AG04450 (cell line): ENCODE data around the gene DRD1. TPM values are rescaled to one million over a fixed set of nuclear protein-coding genes. Genes with fewer than 3 reads are reported as not detected.
A peak's percentile ranks its signal among the peaks of the same experiment; 100 is the strongest.

ENCODE experiments used
- CTCF ChIA-PET: fragments of 300-600, 350-600 bp; formaldehyde crosslinking; extraction: SDS; loops from one replicate; lab custom pipeline; 2022; ENCODE audit warnings: antibody characterized with exemption, inconsistent platforms; lab: Charles Lee
- POLR2A ChIA-PET: fragments of 350-600 bp; formaldehyde crosslinking; extraction: SDS; loops from one replicate; lab custom pipeline; 2021; ENCODE audit warnings: antibody characterized with exemption, inconsistent platforms; lab: Yijun Ruan, JAX
- DNase-seq: peaks from one replicate; pipeline ENCODE4 v3.0.0-alpha.2; 2011; ENCODE audit warnings: low read depth, low spot score
- H3K27ac ChIP-seq: one replicate; pipeline ENCODE4 v1.5.1; 2012; ENCODE audit warnings: low read depth, low read length, control low read depth
- H3K27me3 ChIP-seq: one replicate; pipeline ENCODE4 v1.6.0; 2012; ENCODE audit warnings: low read length; ENCODE audit not compliant: control insufficient read depth, insufficient read depth
- H3K4me3 ChIP-seq: 2 replicates; pipeline ENCODE4 v1.5.1; 2011; ENCODE audit warnings: mild to moderate bottlenecking, low read depth, low read length, control low read depth
- H3K9me3 ChIP-seq: 2 replicates; pipeline ENCODE4 v1.5.1; 2012; ENCODE audit warnings: low read length; ENCODE audit not compliant: control insufficient read depth, insufficient read depth
- CTCF ChIP-seq: IDR thresholded peaks from 2 replicates; pipeline ENCODE4 v1.5.1; 2011; ENCODE audit warnings: low read depth, low read length, control low read depth, inconsistent platforms
- polyA plus RNA-seq: library from polyadenylated mRNA; depleted of rRNA; stranded (reverse); fragments of >200 nt; gene quantifications from 2 replicates; pipeline ENCODE4 v1.2.3, GENCODE V29; 2011

Gene DRD1
- polyA plus RNA-seq, 1 experiment, result 0.11 TPM

DNA sequence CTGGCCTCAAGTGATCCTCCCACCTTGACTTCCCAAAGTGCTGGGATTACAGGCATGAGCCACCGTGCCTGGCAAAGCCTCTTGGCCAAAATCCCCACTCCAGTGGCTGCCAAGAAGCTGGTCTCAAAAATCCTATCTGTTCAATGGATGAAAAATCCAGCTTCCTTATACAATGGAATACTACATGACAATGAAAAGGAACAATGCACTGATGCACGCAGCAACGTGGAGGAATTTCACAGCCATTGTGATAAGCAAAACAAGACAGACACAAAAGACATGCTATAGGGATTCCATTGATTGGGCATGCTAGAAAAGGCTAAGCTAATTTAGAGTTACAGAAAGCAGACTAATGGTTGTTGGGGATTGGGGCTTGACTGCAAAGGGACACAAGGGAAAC is 21.3 kb upstream of the DRD1 start:
- Histone ChIP-seq H3K27ac (no peak overlapping the region), H3K4me3 (no peak overlapping the region)
- CTCF ChIA-PET, result interaction anchor here (0.6 to 4.6 kb wide), 33 partner anchors 9 to 529 kb away, joined by 3 to 50 read pairs (median 4); partner anchors contain the start of genes DRD1 and SFXN1

DNA sequence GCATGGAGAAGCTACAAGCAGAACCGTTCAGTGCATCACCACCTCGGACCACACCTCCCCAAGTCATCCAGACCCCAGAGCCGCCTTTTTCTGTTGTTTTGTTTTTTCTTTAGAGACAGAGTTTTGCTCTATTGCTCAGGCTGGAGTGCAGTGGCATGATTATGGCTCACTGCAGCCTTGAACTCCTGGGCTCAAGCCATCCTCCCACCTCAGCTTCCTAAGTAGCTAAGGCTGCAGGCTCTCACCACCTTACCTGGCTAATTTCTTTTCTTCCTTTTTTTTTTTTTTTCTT is 20.9 kb upstream of the DRD1 start:
- H3K9me3 ChIP-seq, result no peaks in the 10 kb centered on the region
- peaks cover 22% of the 10 kb centered on the region for H3K27me3 ChIP-seq
- POLR2A ChIA-PET, result interaction anchor here (1.5 kb wide), 1 partner anchor 13 kb away, joined by 7 read pairs; the partner anchor contains the start of gene SFXN1
- CTCF ChIA-PET, result interaction anchor here (0.6 to 4.6 kb wide), 37 partner anchors 9 to 529 kb away, joined by 3 to 50 read pairs (median 4); partner anchors contain the start of genes DRD1 and SFXN1
- H3K4me3 ChIP-seq, result no peak overlapping the region
- H3K27ac ChIP-seq, result no peak overlapping the region
- no peak for DNase-seq
- no peak for TF ChIP-seq CTCF

More for the DNA sequence above, 21.3 kb upstream of the DRD1 start:
- TF ChIP-seq CTCF, result no peak
- POLR2A ChIA-PET, result no interaction called here
- DNase-seq, result no peak
- H3K9me3 ChIP-seq, result no peaks in the 10 kb centered on the region
- H3K27me3 ChIP-seq, result peaks cover 22% of the 10 kb centered on the region

GRCh38 chr5:175464074-175464941 is 20.3 kb upstream of the DRD1 start:
- ChIA-PET CTCF (interaction anchor here (0.6 to 4.6 kb wide), 40 partner anchors 8 to 554 kb away, joined by 3 to 50 read pairs (median 4); partner anchors contain the start of genes DRD1 and SFXN1), POLR2A (interaction anchor here (1.5 kb wide), 1 partner anchor 14 kb away, joined by 7 read pairs; the partner anchor contains the start of gene SFXN1)
- DNase-seq, result no peak
- Histone ChIP-seq H3K4me3 (no peak overlapping the region), H3K27me3 (peaks cover 19% of the 10 kb centered on the region), H3K9me3 (no peaks in the 10 kb centered on the region), H3K27ac (no peak overlapping the region)
- peak; percentile 84 for TF ChIP-seq CTCF

GRCh38 chr5:175463641-175464040 is 19.7 kb upstream of the DRD1 start:
- Histone ChIP-seq H3K27me3 (peaks cover 23% of the 10 kb centered on the region), H3K9me3 (no peaks in the 10 kb centered on the region), H3K4me3 (no peak overlapping the region), H3K27ac (no peak overlapping the region)
- no peak for DNase-seq
- CTCF ChIA-PET, result interaction anchor here (0.6 to 2.9 kb wide), 8 partner anchors 9 to 543 kb away, joined by 3 to 50 read pairs (median 4); partner anchors contain the start of genes DRD1 and SFXN1
- POLR2A ChIA-PET, result interaction anchor here (1.5 kb wide), 1 partner anchor 15 kb away, joined by 7 read pairs; the partner anchor contains the start of gene SFXN1
- TF ChIP-seq CTCF, result no peak

DNA sequence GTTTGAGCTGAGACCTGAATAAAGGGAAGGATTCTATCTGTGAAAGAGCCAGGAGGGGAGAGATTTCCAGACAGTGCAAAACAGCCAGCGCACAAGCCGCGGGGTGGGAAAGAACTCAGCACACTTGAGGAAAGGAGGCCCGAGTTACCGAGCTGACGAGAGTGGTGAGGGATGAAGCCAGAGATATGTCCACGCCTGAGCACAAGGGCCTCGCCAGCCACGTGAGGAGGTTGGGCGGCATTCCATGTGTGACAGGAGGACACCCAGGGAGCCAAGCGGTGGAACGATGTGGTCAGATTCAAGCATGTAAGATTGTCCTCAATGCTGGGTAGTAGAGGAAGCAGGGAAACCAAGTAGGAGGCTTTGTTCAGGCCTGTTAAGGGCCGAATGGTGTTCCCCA is 17.4 kb upstream of the DRD1 start:
- TF ChIP-seq CTCF, result no peak
- ChIA-PET POLR2A (no interaction called here), CTCF (interaction anchor here (0.9 to 1.3 kb wide), 3 partner anchors 11 to 511 kb away, joined by 4 to 8 read pairs (median 4); no protein-coding TSS in a partner anchor)
- H3K27me3 ChIP-seq, result peaks cover 15% of the 10 kb centered on the region
- no peaks in the 10 kb centered on the region; the same call in 1 of the 2 replicates for H3K9me3 ChIP-seq
- H3K27ac ChIP-seq, result no peak overlapping the region
- H3K4me3 ChIP-seq, result no peak overlapping the region
- no peak for DNase-seq
